SK-N-SH (cell line): ENCODE data around the gene TMTC2. TPM values are rescaled to one million over a fixed set of nuclear protein-coding genes. Genes with fewer than 3 reads are reported as not detected.

Experiments used
- CTCF ChIA-PET: fragments of 300-600, 350-600 bp; formaldehyde crosslinking; extraction: SDS; loops from one replicate; lab custom pipeline; 2021; lab: Yijun Ruan, JAX
- POLR2A ChIA-PET: fragments of 350-600 bp; sonication (Branson Sonifier 250); formaldehyde crosslinking; extraction: SDS; loops from one replicate; lab custom pipeline; 2020; ENCODE audit warnings: antibody characterized with exemption, inconsistent platforms; lab: Yijun Ruan, JAX
- DNase-seq: peaks from one replicate; pipeline ENCODE4 v3.0.0; 2012
- H2AFZ ChIP-seq: fragments of 200-600 bp; sonication (generic); 2 replicates; pipeline ENCODE4 v1.8.1; 2016; ENCODE audit warnings: antibody characterized with exemption, mild to moderate bottlenecking, low read depth
- H3F3A ChIP-seq: fragments of 200-600 bp; sonication (generic); replicated peaks from 2 replicates; pipeline ENCODE3; 2016; ENCODE audit warnings: antibody characterized with exemption, mild to moderate bottlenecking; ENCODE audit not compliant: insufficient read depth
- H3K27ac ChIP-seq, 2 experiments: fragments of 200-500 bp in 1 of 2; fragments of 200-600 bp in 1 of 2; sonication (Bioruptor generic) in 1 of 2; sonication (generic), shearing (Covaris generic) in 1 of 2; 2 replicates each; pipeline versions ENCODE4 v1.5.1 to v1.6.1; 2014 to 2016; ENCODE audit warnings: low read depth in 2 of 2, inconsistent platforms in 1 of 2, low read length in 1 of 2, mild to moderate bottlenecking in 1 of 2, mixed read lengths in 1 of 2
- H3K27me3 ChIP-seq: fragments of 200-600 bp; sonication (generic), shearing (Covaris generic); 2 replicates; pipeline ENCODE4 v1.6.1; 2016; ENCODE audit warnings: mixed run types; ENCODE audit not compliant: insufficient read depth
- H3K36me3 ChIP-seq, 2 experiments: fragments of 200-500 bp in 1 of 2; fragments of 200-600 bp in 1 of 2; sonication (Bioruptor generic) in 1 of 2; sonication (generic) in 1 of 2; replicated peaks in 1 of 2; 2 replicates each; pipeline versions ENCODE3 to v1.5.1; 2014 to 2016; ENCODE audit warnings: low read length in 1 of 2, mild to moderate bottlenecking in 1 of 2; ENCODE audit not compliant: insufficient read depth in 2 of 2, control insufficient read depth in 1 of 2
- H3K4me1 ChIP-seq, 2 experiments: fragments of 200-500 bp in 1 of 2; fragments of 200-600 bp in 1 of 2; sonication (Bioruptor generic) in 1 of 2; sonication (generic), shearing (Covaris generic) in 1 of 2; 2 replicates each; pipeline versions ENCODE4 v1.5.1 to v1.6.1; 2014 to 2016; ENCODE audit warnings: low read depth in 1 of 2, low read length in 1 of 2, mixed run types in 1 of 2; ENCODE audit not compliant: insufficient read depth in 2 of 2, control insufficient read depth in 1 of 2
- H3K4me2 ChIP-seq: fragments of 200-600 bp; sonication (generic), shearing (Covaris generic); 2 replicates; pipeline ENCODE4 v1.6.1; 2017; ENCODE audit warnings: mixed run types
- H3K4me3 ChIP-seq, 2 experiments: fragments of 200-500 bp in 1 of 2; fragments of 200-600 bp in 1 of 2; sonication (Bioruptor generic) in 1 of 2; sonication (generic), shearing (Covaris generic) in 1 of 2; 2 replicates each; pipeline versions ENCODE4 v1.5.1 to v1.8.1; 2014 to 2016; ENCODE audit warnings: low read depth in 2 of 2, inconsistent platforms in 1 of 2, low read length in 1 of 2, mild to moderate bottlenecking in 1 of 2, mixed read lengths in 1 of 2, moderate library complexity in 1 of 2
- H3K79me2 ChIP-seq: fragments of 200-600 bp; sonication (generic); 2 replicates; pipeline ENCODE4 v1.8.1; 2017; ENCODE audit warnings: mild to moderate bottlenecking; ENCODE audit not compliant: insufficient read depth
- H3K9ac ChIP-seq: fragments of 200-600 bp; sonication (generic); 2 replicates; pipeline ENCODE4 v1.6.1; 2017; ENCODE audit warnings: mixed run types
- H3K9me2 ChIP-seq: fragments of 200-600 bp; sonication (generic); 2 replicates; pipeline ENCODE4 v1.6.1; 2017; ENCODE audit warnings: mixed run types
- H3K9me3 ChIP-seq: fragments of 200-600 bp; sonication (generic); 2 replicates; pipeline ENCODE4 v1.6.1; 2017; ENCODE audit warnings: mixed run types, mild to moderate bottlenecking, moderate library complexity
- H4K20me1 ChIP-seq: fragments of 200-600 bp; sonication (generic); 2 replicates; pipeline ENCODE4 v1.6.1; 2017; ENCODE audit warnings: mild to moderate bottlenecking, mixed run types; ENCODE audit not compliant: insufficient read depth
- CHD2 ChIP-seq: fragments of 150-350 bp; IDR thresholded peaks from 2 replicates; pipeline ENCODE4 v1.6.1; 2018; ENCODE audit warnings: low read length; ENCODE audit not compliant: partially characterized antibody
- EP300 ChIP-seq, 2 experiments: IDR thresholded peaks; 2 replicates each; pipeline versions ENCODE4 v1.4.0 to v1.6.1; 2012; ENCODE audit warnings: borderline replicate concordance in 1 of 2, low read depth in 1 of 2, low read length in 1 of 2
- EZH2phosphoT487 ChIP-seq: fragments of 200-600 bp; sonication (generic); IDR thresholded peaks from 2 replicates; pipeline ENCODE4 v1.6.1; 2017; ENCODE audit warnings: low read depth, mixed run types, mild to moderate bottlenecking, antibody characterized with exemption, moderate library complexity, borderline replicate concordance
- FOSL2 ChIP-seq: IDR thresholded peaks from 2 replicates; pipeline ENCODE4 v1.4.0; 2012; ENCODE audit warnings: low read depth, mild to moderate bottlenecking, moderate library complexity, borderline replicate concordance
- FOXJ3 ChIP-seq: sonication (generic); formaldehyde crosslinking; IDR thresholded peaks from 2 replicates; pipeline ENCODE4 v1.5.1; 2020; ENCODE audit warnings: mild to moderate bottlenecking, missing genetic modification reagents
- IRF3 ChIP-seq: fragments of 150-350 bp; IDR thresholded peaks from 2 replicates; pipeline ENCODE4 v1.6.1; 2016; ENCODE audit warnings: mild to moderate bottlenecking, low read depth, low read length
- JUND ChIP-seq: IDR thresholded peaks from 2 replicates; pipeline ENCODE4 v1.4.0; 2012
- NRF1 ChIP-seq: IDR thresholded peaks from 2 replicates; pipeline ENCODE4 v1.6.1; 2012; ENCODE audit warnings: low read depth, mild to moderate bottlenecking, low read length
- POLR2AphosphoS5 ChIP-seq: IDR thresholded peaks from 2 replicates; pipeline ENCODE4 v1.6.1; 2012; ENCODE audit warnings: low read depth, low read length
- RAD21 ChIP-seq: IDR thresholded peaks from 2 replicates; pipeline ENCODE4 v1.6.1; 2012; ENCODE audit warnings: mild to moderate bottlenecking, low read length
- RCOR1 ChIP-seq: fragments of 150-350 bp; IDR thresholded peaks from 2 replicates; pipeline ENCODE4 v1.6.1; 2017; ENCODE audit warnings: antibody characterized with exemption, low read length
- RFX5 ChIP-seq: IDR thresholded peaks from 2 replicates; pipeline ENCODE4 v1.6.1; 2012; ENCODE audit warnings: mild to moderate bottlenecking, improper control_type of control experiment, low read length
- SIN3A ChIP-seq: IDR thresholded peaks from 2 replicates; pipeline ENCODE4 v1.6.1; 2012; ENCODE audit warnings: low read depth, mild to moderate bottlenecking, low read length, moderate library complexity, borderline replicate concordance
- SMC3 ChIP-seq: IDR thresholded peaks from 2 replicates; pipeline ENCODE4 v1.6.1; 2012; ENCODE audit warnings: low read depth, low read length, improper control_type of control experiment
- TAF1 ChIP-seq: IDR thresholded peaks from 2 replicates; pipeline ENCODE4 v1.6.1; 2012; ENCODE audit warnings: low read depth, mild to moderate bottlenecking, low read length, moderate library complexity, borderline replicate concordance
- TCF12 ChIP-seq: IDR thresholded peaks from 2 replicates; pipeline ENCODE4 v1.4.0; 2012
- TEAD4 ChIP-seq: IDR thresholded peaks from 2 replicates; pipeline ENCODE4 v1.4.0; 2012; ENCODE audit warnings: mild to moderate bottlenecking, borderline replicate concordance; ENCODE audit not compliant: insufficient read depth
- WGBS: methylation state at CpG from one replicate; pipeline ENCODE4 v1.1.6; 2017; ENCODE audit warnings: low lambda C conversion rate; 5-methylcytosine and 5-hydroxymethylcytosine counted together
- polyA plus RNA-seq, 3 experiments: library from polyadenylated mRNA; depleted of rRNA; stranded (reverse); fragments of >200 nt; gene quantifications; 2 replicates each; pipeline ENCODE4 v1.2.3, GENCODE V29; 2012
- TF ChIP-seq, protein P1 (sequence below): fragments of 150-350 bp; IDR thresholded peaks from 2 replicates; pipeline ENCODE4 v1.6.1; 2017; ENCODE audit warnings: antibody characterized with exemption, low read length, low read depth, borderline replicate concordance
- TF ChIP-seq, protein P2 (sequence below): IDR thresholded peaks from 2 replicates; pipeline ENCODE4 v1.4.0; 2012; ENCODE audit warnings: low read depth, borderline replicate concordance
- TF ChIP-seq, protein P3 (sequence below): IDR thresholded peaks from 2 replicates; pipeline ENCODE4 v1.6.1; 2012; ENCODE audit warnings: mild to moderate bottlenecking, low read depth, low read length, moderate library complexity

TMTC2 gene
- polyA plus RNA-seq, 1 of the 3 experiments (the other 2 are of a cell fraction): 4.1 TPM

DNA sequence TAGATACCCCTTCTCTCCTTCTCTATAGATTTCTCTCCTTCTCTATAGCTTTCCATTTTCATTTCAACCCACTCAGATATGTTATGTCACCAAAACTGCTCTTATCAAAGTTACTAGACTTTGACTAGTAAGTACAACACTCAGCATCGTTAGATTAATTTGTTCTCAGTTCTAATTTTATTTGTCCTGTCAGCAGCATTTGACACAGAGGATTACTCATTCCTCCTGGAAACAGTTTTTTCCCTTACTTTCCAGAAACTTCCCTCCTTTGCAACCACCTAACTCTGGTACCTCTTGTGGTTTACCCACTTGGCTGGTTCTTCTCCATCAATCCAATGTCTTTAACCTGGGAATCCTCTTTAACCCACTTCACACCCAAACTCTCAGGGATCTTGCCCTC, 423.7 kb downstream of the TMTC2 start:
- Histone ChIP-seq H3K4me2 (no peak overlapping the region), H3K27me3 (no peaks in the 10 kb centered on the region), H4K20me1 (no peaks in the 10 kb centered on the region), H3K27ac (no peak overlapping the region), H3K36me3 (no peaks in the 10 kb centered on the region), H3K9me3 (no peaks in the 10 kb centered on the region), H3F3A (no peaks in the 10 kb centered on the region), H3K9ac (no peak overlapping the region), H3K4me1 (no peaks in the 10 kb centered on the region), H2AFZ (no peak overlapping the region), H3K79me2 (no peaks in the 10 kb centered on the region), H3K4me3 (no peak overlapping the region), H3K9me2 (no peaks in the 10 kb centered on the region)
- CTCF ChIA-PET: no interaction called here
- DNase-seq: no peak
- POLR2A ChIA-PET: no interaction called here
- 81% methylated on average over 1 of the region's 1 CpG for whole genome bisulfite sequencing
- TF ChIP-seq RFX5: no peak

DNA sequence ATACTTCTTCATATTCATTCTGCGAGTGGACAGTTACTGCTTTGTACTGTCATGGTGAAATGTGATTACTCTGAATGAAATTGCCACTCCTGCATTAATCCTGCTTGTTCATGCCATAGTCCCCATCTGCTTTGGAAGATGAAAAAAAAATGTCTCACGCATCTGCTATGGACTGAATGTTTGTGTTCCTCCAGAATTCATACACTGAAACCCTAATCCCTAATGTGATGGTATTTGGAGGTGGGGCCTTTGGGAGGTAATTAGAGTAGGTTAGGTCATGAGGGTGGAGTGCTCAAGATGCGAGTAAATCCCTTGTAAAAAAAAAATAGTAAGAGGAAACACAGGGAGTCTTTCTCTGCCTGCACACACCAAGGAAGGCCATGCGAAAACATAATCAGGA, 427.2 kb downstream of the TMTC2 start:
- Histone ChIP-seq H2AFZ (no peak overlapping the region), H3K4me3 (no peak overlapping the region), H3K4me1 (no peaks in the 10 kb centered on the region), H3K9me3 (no peaks in the 10 kb centered on the region), H3K9ac (no peak overlapping the region), H3K79me2 (no peaks in the 10 kb centered on the region), H4K20me1 (no peaks in the 10 kb centered on the region), H3K36me3 (no peaks in the 10 kb centered on the region), H3K4me2 (no peak overlapping the region), H3F3A (no peaks in the 10 kb centered on the region), H3K27me3 (no peaks in the 10 kb centered on the region), H3K27ac (no peak overlapping the region), H3K9me2 (no peaks in the 10 kb centered on the region)
- 85% methylated on average over 4 of the region's 4 CpGs for WGBS
- TF ChIP-seq SIN3A: no peak
- no peak for TF ChIP-seq TAF1
- TF ChIP-seq EZH2phosphoT487: no peak
- no peak for TF ChIP-seq FOSL2
- no peak for TF ChIP-seq RAD21
- no peak for TF ChIP-seq EP300 (IDR thresholded peaks at IDR 0.05; ENCODE audit: borderline replicate concordance in 1 of 2, low read depth in 1 of 2, low read length in 1 of 2)
- TF ChIP-seq, protein P1, sequence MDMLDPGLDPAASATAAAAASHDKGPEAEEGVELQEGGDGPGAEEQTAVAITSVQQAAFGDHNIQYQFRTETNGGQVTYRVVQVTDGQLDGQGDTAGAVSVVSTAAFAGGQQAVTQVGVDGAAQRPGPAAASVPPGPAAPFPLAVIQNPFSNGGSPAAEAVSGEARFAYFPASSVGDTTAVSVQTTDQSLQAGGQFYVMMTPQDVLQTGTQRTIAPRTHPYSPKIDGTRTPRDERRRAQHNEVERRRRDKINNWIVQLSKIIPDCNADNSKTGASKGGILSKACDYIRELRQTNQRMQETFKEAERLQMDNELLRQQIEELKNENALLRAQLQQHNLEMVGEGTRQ: no peak
- TF ChIP-seq FOXJ3 (CRISPR knock-in tag): no peak
- TF ChIP-seq POLR2AphosphoS5: no peak
- no peak for TF ChIP-seq JUND
- no peak for TF ChIP-seq NRF1
- TF ChIP-seq IRF3: no peak
- no peak for TF ChIP-seq SMC3
- no peak for TF ChIP-seq RCOR1
- TF ChIP-seq CHD2: no peak
- TF ChIP-seq TEAD4: no peak
- TF ChIP-seq, protein P2, sequence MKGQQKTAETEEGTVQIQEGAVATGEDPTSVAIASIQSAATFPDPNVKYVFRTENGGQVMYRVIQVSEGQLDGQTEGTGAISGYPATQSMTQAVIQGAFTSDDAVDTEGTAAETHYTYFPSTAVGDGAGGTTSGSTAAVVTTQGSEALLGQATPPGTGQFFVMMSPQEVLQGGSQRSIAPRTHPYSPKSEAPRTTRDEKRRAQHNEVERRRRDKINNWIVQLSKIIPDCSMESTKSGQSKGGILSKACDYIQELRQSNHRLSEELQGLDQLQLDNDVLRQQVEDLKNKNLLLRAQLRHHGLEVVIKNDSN: no peak
- no peak for TF ChIP-seq RFX5
- TF ChIP-seq TCF12: no peak
- TF ChIP-seq, protein P3, sequence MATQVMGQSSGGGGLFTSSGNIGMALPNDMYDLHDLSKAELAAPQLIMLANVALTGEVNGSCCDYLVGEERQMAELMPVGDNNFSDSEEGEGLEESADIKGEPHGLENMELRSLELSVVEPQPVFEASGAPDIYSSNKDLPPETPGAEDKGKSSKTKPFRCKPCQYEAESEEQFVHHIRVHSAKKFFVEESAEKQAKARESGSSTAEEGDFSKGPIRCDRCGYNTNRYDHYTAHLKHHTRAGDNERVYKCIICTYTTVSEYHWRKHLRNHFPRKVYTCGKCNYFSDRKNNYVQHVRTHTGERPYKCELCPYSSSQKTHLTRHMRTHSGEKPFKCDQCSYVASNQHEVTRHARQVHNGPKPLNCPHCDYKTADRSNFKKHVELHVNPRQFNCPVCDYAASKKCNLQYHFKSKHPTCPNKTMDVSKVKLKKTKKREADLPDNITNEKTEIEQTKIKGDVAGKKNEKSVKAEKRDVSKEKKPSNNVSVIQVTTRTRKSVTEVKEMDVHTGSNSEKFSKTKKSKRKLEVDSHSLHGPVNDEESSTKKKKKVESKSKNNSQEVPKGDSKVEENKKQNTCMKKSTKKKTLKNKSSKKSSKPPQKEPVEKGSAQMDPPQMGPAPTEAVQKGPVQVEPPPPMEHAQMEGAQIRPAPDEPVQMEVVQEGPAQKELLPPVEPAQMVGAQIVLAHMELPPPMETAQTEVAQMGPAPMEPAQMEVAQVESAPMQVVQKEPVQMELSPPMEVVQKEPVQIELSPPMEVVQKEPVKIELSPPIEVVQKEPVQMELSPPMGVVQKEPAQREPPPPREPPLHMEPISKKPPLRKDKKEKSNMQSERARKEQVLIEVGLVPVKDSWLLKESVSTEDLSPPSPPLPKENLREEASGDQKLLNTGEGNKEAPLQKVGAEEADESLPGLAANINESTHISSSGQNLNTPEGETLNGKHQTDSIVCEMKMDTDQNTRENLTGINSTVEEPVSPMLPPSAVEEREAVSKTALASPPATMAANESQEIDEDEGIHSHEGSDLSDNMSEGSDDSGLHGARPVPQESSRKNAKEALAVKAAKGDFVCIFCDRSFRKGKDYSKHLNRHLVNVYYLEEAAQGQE: no peak
- ChIA-PET CTCF (no interaction called here), POLR2A (no interaction called here)
- no peak for DNase-seq
